HCT116 (cell line): ENCODE results near the gene CDH4. TPM values are rescaled to one million over a fixed set of nuclear protein-coding genes. Genes with fewer than 3 reads are reported as not detected.

Experiments
- ATAC-seq: fragments of 200-7000 bp; cut with Tn5 transposase; 2 replicates; pipeline ENCODE4 v1.9.1; 2020; ENCODE audit warnings: mild to moderate bottlenecking, moderate library complexity
- BruUV-seq: library from RNA; stranded (reverse); fragments of 400-500 nt; replicated peaks from 2 replicates; lab custom pipeline; 2021; lab: Mats Ljungman, UMichigan
- CTCF ChIA-PET: fragments of 300-600 bp; sonication (Branson Sonifier 250); formaldehyde crosslinking; loops from one replicate; lab custom pipeline; 2021; ENCODE audit warnings: antibody characterized with exemption; lab: Charles Lee
- POLR2A ChIA-PET: fragments of 300-600, 350-600 bp; sonication (Branson Sonifier 250); formaldehyde crosslinking; loops from one replicate; lab custom pipeline; 2021; ENCODE audit warnings: antibody characterized with exemption; lab: Charles Lee
- RAD21 ChIA-PET, 2 experiments: fragments of 300-600 bp; sonication (Branson Sonifier 250); formaldehyde crosslinking; loops; one replicate each; lab custom pipeline; 2023; ENCODE audit warnings: low total read pairs in 2 of 2; ENCODE audit not compliant: uncharacterized antibody in 2 of 2, unreplicated experiment in 2 of 2, low non-redundant PET in 1 of 2; lab: Charles Lee
- DNase-seq: peaks from one replicate; pipeline ENCODE4 v3.0.0-alpha.2; 2010; ENCODE audit warnings: low read depth, low spot score
- H2AFZ ChIP-seq: fragments of 200-600 bp; shearing (Covaris generic), sonication (generic); 2 replicates; pipeline ENCODE4 v1.6.1; 2017; ENCODE audit warnings: low read depth, mixed run types, mixed read lengths, antibody characterized with exemption, low read length; ENCODE audit not compliant: poor library complexity, severe bottlenecking
- H3K27ac ChIP-seq: 2 replicates; pipeline ENCODE4 v1.5.1; 2012; ENCODE audit warnings: low read depth, low read length
- H3K27me3 ChIP-seq: fragments of 200-600 bp; sonication (generic); 2 replicates; pipeline ENCODE4 v1.6.1; 2016; ENCODE audit warnings: mixed run types, low read length, mixed read lengths; ENCODE audit not compliant: insufficient read depth
- H3K36me3 ChIP-seq, 2 experiments: fragments of 200-500 bp in 1 of 2; fragments of 200-600 bp in 1 of 2; sonication (Bioruptor generic) in 1 of 2; sonication (generic) in 1 of 2; 2 replicates each; pipeline versions ENCODE4 v1.5.1 to v1.6.1; 2014 to 2016; ENCODE audit warnings: low read length in 2 of 2, inconsistent platforms in 1 of 2, mixed read lengths in 1 of 2, mixed run types in 1 of 2; ENCODE audit not compliant: insufficient read depth in 2 of 2, control insufficient read depth in 1 of 2
- H3K4me1 ChIP-seq, 2 experiments: fragments of 200-600 bp in 1 of 2; sonication (generic) in 1 of 2; 2 replicates each; pipeline versions ENCODE4 v1.5.1 to v1.6.1; 2012 to 2017; ENCODE audit warnings: low read length in 2 of 2, inconsistent platforms in 1 of 2, mild to moderate bottlenecking in 1 of 2, mixed read lengths in 1 of 2, mixed run types in 1 of 2, moderate library complexity in 1 of 2; ENCODE audit not compliant: insufficient read depth in 2 of 2, control insufficient read depth in 1 of 2
- H3K4me2 ChIP-seq: fragments of 200-600 bp; sonication (generic); 2 replicates; pipeline ENCODE4 v1.6.1; 2017; ENCODE audit warnings: mixed run types, low read length, mixed read lengths
- H3K4me3 ChIP-seq, 2 experiments: fragments of 200-600 bp in 1 of 2; sonication (generic) in 1 of 2; replicated peaks in 1 of 2; 2 replicates each; pipeline ENCODE4 v1.5.1; 2011 to 2016; ENCODE audit warnings: low read length in 2 of 2, control low read depth in 1 of 2, low read depth in 1 of 2, mild to moderate bottlenecking in 1 of 2, mixed read lengths in 1 of 2, mixed run types in 1 of 2
- H3K79me2 ChIP-seq: fragments of 200-600 bp; sonication (generic); 2 replicates; pipeline ENCODE4 v1.6.1; 2017; ENCODE audit warnings: mild to moderate bottlenecking, mixed run types, low read length, moderate library complexity, mixed read lengths; ENCODE audit not compliant: insufficient read depth
- H3K9ac ChIP-seq: fragments of 200-600 bp; sonication (generic); 2 replicates; pipeline ENCODE4 v1.6.1; 2016; ENCODE audit warnings: low read length, mixed read lengths
- H3K9me2 ChIP-seq: fragments of 200-600 bp; sonication (generic), shearing (Covaris generic); 2 replicates; pipeline ENCODE4 v1.6.1; 2017; ENCODE audit warnings: mixed run types, mild to moderate bottlenecking, moderate library complexity; ENCODE audit not compliant: insufficient read depth
- H3K9me3 ChIP-seq, 2 experiments: fragments of 200-500 bp in 1 of 2; fragments of 200-600 bp in 1 of 2; sonication (Bioruptor generic) in 1 of 2; sonication (generic) in 1 of 2; 2 replicates each; pipeline ENCODE4 v1.6.1; 2014 to 2017; ENCODE audit warnings: low read length in 2 of 2, mixed read lengths in 2 of 2, inconsistent platforms in 1 of 2, low read depth in 1 of 2, mild to moderate bottlenecking in 1 of 2, mixed run types in 1 of 2, moderate library complexity in 1 of 2; ENCODE audit not compliant: control insufficient read depth in 1 of 2, insufficient read depth in 1 of 2
- H4K20me1 ChIP-seq: fragments of 200-600 bp; sonication (generic), shearing (Covaris generic); 2 replicates; pipeline ENCODE4 v1.6.1; 2017; ENCODE audit warnings: mixed run types, mild to moderate bottlenecking, moderate library complexity; ENCODE audit not compliant: insufficient read depth
- CBX3 ChIP-seq: IDR thresholded peaks from 2 replicates; pipeline ENCODE4 v1.6.1; 2012; ENCODE audit warnings: low read depth
- CTCF ChIP-seq, 3 experiments: fragments of 200-600 bp in 1 of 3; sonication (generic) in 1 of 3; IDR thresholded peaks in 2 of 3; conservative IDR thresholded peaks in 1 of 3; 2 replicates each; pipeline ENCODE4 v1.5.1; 2012 to 2017; ENCODE audit warnings: low read depth in 2 of 3, low read length in 2 of 3, antibody characterized with exemption in 1 of 3, borderline replicate concordance in 1 of 3, control low read depth in 1 of 3, mild to moderate bottlenecking in 1 of 3, mixed read lengths in 1 of 3, mixed run types in 1 of 3, moderate library complexity in 1 of 3; ENCODE audit not compliant: insufficient read depth in 1 of 3
- EZH2 ChIP-seq: fragments of 200-600 bp; sonication (generic); IDR thresholded peaks from 2 replicates; pipeline ENCODE4 v1.6.1; 2017; ENCODE audit warnings: antibody characterized with exemption, mixed run types
- FOSL1 ChIP-seq: IDR thresholded peaks from 2 replicates; pipeline ENCODE4 v1.6.1; 2012; ENCODE audit warnings: low read depth
- JUND ChIP-seq: IDR thresholded peaks from 2 replicates; pipeline ENCODE4 v1.6.1; 2012
- MAX ChIP-seq: IDR thresholded peaks from 2 replicates; pipeline ENCODE4 v1.6.1; 2012
- POLR2A ChIP-seq: IDR thresholded peaks from 2 replicates; pipeline ENCODE4 v1.7.0; 2011; ENCODE audit warnings: borderline replicate concordance; ENCODE audit not compliant: insufficient read depth, insufficient read length; ENCODE audit errors: extremely low read depth
- POLR2AphosphoS5 ChIP-seq: IDR thresholded peaks from 2 replicates; pipeline ENCODE4 v1.6.1; 2011; ENCODE audit warnings: mild to moderate bottlenecking, low read depth, low read length, moderate library complexity
- RAD21 ChIP-seq: IDR thresholded peaks from 2 replicates; pipeline ENCODE4 v1.6.1; 2012; ENCODE audit warnings: low read depth, mild to moderate bottlenecking
- REST ChIP-seq: IDR thresholded peaks from 2 replicates; pipeline ENCODE4 v1.6.1; 2012; ENCODE audit warnings: low read depth
- SP1 ChIP-seq: IDR thresholded peaks from 2 replicates; pipeline ENCODE4 v1.6.1; 2012; ENCODE audit warnings: low read depth
- TCF7L2 ChIP-seq: IDR thresholded peaks from 2 replicates; pipeline ENCODE4 v1.7.0; 2011; ENCODE audit warnings: borderline replicate concordance, inconsistent platforms; ENCODE audit not compliant: insufficient read depth, insufficient read length; ENCODE audit errors: extremely low read depth
- YY1 ChIP-seq: IDR thresholded peaks from 2 replicates; pipeline ENCODE4 v1.6.1; 2011; ENCODE audit warnings: low read length, low read depth, moderate library complexity, mild to moderate bottlenecking; ENCODE audit not compliant: insufficient replicate concordance; ENCODE audit errors: extremely low read depth
- ZBTB33 ChIP-seq: IDR thresholded peaks from 2 replicates; pipeline ENCODE4 v1.6.1; 2011; ENCODE audit warnings: mild to moderate bottlenecking, low read length, moderate library complexity; ENCODE audit not compliant: insufficient replicate concordance; ENCODE audit errors: extremely low read depth
- ZFX ChIP-seq: fragments of 450-650 bp; IDR thresholded peaks from 2 replicates; pipeline ENCODE4 v1.6.1; 2017
- ZNF274 ChIP-seq: fragments of 200-500 bp; sonication (Bioruptor generic); IDR thresholded peaks from 2 replicates; pipeline ENCODE4 v1.6.1; 2014; ENCODE audit warnings: mild to moderate bottlenecking, low read depth, low read length, inconsistent platforms
- intact Hi-C: fragments of 100-400 bp; cut with micrococcal nuclease; formaldehyde crosslinking; loops from 2 replicates; pipeline ENCODE4 v1.10.0; 2022
- total RNA-seq: library from RNA; stranded (reverse); gene quantifications from one replicate; pipeline ENCODE4 v1.2.1, GENCODE V29; 2021; ENCODE audit not compliant: unreplicated experiment

Gene CDH4
- total RNA-seq, 1 experiment from 2014 or later = not detected

DNA sequence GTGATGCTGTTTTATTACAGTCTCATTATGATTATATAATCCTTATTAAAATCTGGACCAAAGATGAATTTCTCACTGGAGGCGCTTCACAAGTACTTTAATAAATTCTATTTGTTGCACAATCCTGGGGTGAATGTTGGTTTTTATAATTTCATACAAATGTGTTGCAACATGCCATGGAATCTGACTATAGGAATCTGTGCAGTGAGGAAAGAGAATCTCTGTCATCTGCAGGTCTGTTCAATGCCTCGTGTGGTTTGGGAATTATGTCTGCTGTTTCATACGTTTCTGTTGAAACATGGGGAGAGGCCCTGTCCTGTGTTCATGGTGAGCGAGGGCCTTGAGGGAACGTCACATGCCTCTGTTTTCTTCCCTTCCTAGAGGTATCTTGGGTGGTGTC lies 277.3 kb downstream of the CDH4 start:
- DNase-seq = no peak

More for the DNA sequence above, 277.3 kb downstream of the CDH4 start:
- Histone ChIP-seq H3K9ac (no peak overlapping the region), H3K79me2 (no peaks in the 10 kb centered on the region), H3K9me2 (no peaks in the 10 kb centered on the region), H3K4me3 (no peak overlapping the region), H3K4me2 (no peak overlapping the region), H3K27ac (no peak overlapping the region), H4K20me1 (no peaks in the 10 kb centered on the region), H3K36me3 (no peaks in the 10 kb centered on the region), H3K9me3 (no peaks in the 10 kb centered on the region), H3K27me3 (no peaks in the 10 kb centered on the region), H3K4me1 (no peaks in the 10 kb centered on the region), H2AFZ (no peak overlapping the region)
- TF ChIP-seq JUND (no peak), POLR2A (no peak), FOSL1 (no peak), REST (no peak), TCF7L2 (no peak), MAX (no peak), YY1 (no peak), POLR2AphosphoS5 (no peak), ZNF274 (no peak), SP1 (no peak), CTCF (IDR thresholded peaks at IDR 0.05 in 2 of 3, conservative IDR thresholded peaks at IDR 0.05 in 1 of 3; ENCODE audit: borderline replicate concordance in 1 of 3, insufficient read depth in 1 of 3, low read depth in 2 of 3, low read length in 2 of 3) (no peak), RAD21 (no peak), EZH2 (no peak), CBX3 (no peak), ZFX (no peak), ZBTB33 (no peak)
- ChIA-PET CTCF (no interaction called here), RAD21 (no interaction called here), POLR2A (no interaction called here)
- intact Hi-C loops = no loop called here
- no TSS peak for BruUV-seq
- no peak for ATAC-seq
